Neural progenitor cell (in vitro differentiated cells): ENCODE data around the gene LGALSL.

Experiments used
- CTCF ChIP-seq: fragments of 200-600 bp; sonication (generic); IDR thresholded peaks from 2 replicates; pipeline ENCODE4 v1.5.1; 2017; ENCODE audit warnings: antibody characterized with exemption, mild to moderate bottlenecking
- EZH2 ChIP-seq: fragments of 200-600 bp; sonication (generic); IDR thresholded peaks from 2 replicates; pipeline ENCODE4 v1.6.1; 2017; ENCODE audit warnings: antibody characterized with exemption, mild to moderate bottlenecking, moderate library complexity
- EZH2phosphoT487 ChIP-seq: fragments of 200-600 bp; sonication (generic); IDR thresholded peaks from 2 replicates; pipeline ENCODE4 v1.6.1; 2017; ENCODE audit warnings: antibody characterized with exemption

- TF ChIP-seq CTCF: no peak
- TF ChIP-seq EZH2: no peak
- no peak for TF ChIP-seq EZH2phosphoT487
Observed at GRCh38 chr2:64426183-64426952, 27.6 kb upstream of the LGALSL start.
